GM12878 (cell line): ENCODE results near the gene ATXN1. TPM values are rescaled to one million over a fixed set of nuclear protein-coding genes. Genes with fewer than 3 reads are reported as not detected.

Source experiments
- ATAC-seq: fragments of 200-7000 bp; cut with Tn5 transposase; 3 replicates; pipeline ENCODE4 v1.9.1; 2020; ENCODE audit warnings: mild to moderate bottlenecking, moderate library complexity
- BruUV-seq: library from RNA; stranded (reverse); fragments of 400-500 nt; replicated peaks from 2 replicates; lab custom pipeline; 2021; lab: Mats Ljungman, UMichigan
- CTCF ChIA-PET: fragments of 300-600 bp; sonication (Branson Sonifier 250); formaldehyde crosslinking; extraction: SDS; loops from one replicate; lab custom pipeline; 2021; ENCODE audit warnings: inconsistent platforms; lab: Yijun Ruan, JAX
- POLR2A ChIA-PET: fragments of 350-600 bp; formaldehyde crosslinking; extraction: SDS; loops from one replicate; lab custom pipeline; 2021; ENCODE audit warnings: inconsistent platforms; lab: Charles Lee
- RAD21 ChIA-PET: fragments of 300-600 bp; sonication (Branson Sonifier 250); formaldehyde crosslinking; loops from one replicate; lab custom pipeline; 2023; ENCODE audit warnings: antibody characterized with exemption; ENCODE audit not compliant: unreplicated experiment; lab: Charles Lee
- SMC1A ChIA-PET: fragments of 300-600 bp; sonication (Branson Sonifier 250); formaldehyde crosslinking; loops from one replicate; lab custom pipeline; 2023; ENCODE audit not compliant: unreplicated experiment, uncharacterized antibody; lab: Charles Lee
- DNase-seq: peaks from one replicate; pipeline ENCODE4 v3.0.0-alpha.2; 2011; ENCODE audit warnings: low read depth, low spot score
- FAIRE-seq: peaks from 3 replicates; lab custom pipeline; 2011; peaks lifted over from hg19 to GRCh38; lab: Jason Lieb, UNC
- H2AFZ ChIP-seq: 2 replicates; pipeline ENCODE4 v1.6.0; 2011; ENCODE audit warnings: low read depth, low read length, control low read depth; ENCODE audit not compliant: control insufficient read depth
- H3K27ac ChIP-seq: 2 replicates; pipeline ENCODE4 v1.5.1; 2011; ENCODE audit warnings: control low read depth; ENCODE audit not compliant: control insufficient read depth, insufficient read depth
- H3K27me3 ChIP-seq, 2 experiments: replicated peaks in 1 of 2; 2 replicates each; pipeline versions ENCODE4 v1.6.0 to v1.6.1; 2011; ENCODE audit warnings: low read length in 1 of 2; ENCODE audit not compliant: control insufficient read depth in 2 of 2, insufficient read depth in 2 of 2
- H3K36me3 ChIP-seq, 2 experiments: 2 replicates each; pipeline ENCODE4 v1.5.1; 2011; ENCODE audit warnings: low read length in 1 of 2; ENCODE audit not compliant: control insufficient read depth in 2 of 2, insufficient read depth in 2 of 2
- H3K4me1 ChIP-seq: 2 replicates; pipeline ENCODE4 v1.6.1; 2011; ENCODE audit warnings: mild to moderate bottlenecking, low read length, moderate library complexity, mixed read lengths; ENCODE audit not compliant: control insufficient read depth, insufficient read depth
- H3K4me2 ChIP-seq: 2 replicates; pipeline ENCODE4 v1.6.0; 2011; ENCODE audit warnings: control low read depth; ENCODE audit not compliant: control insufficient read depth, insufficient read depth
- H3K4me3 ChIP-seq: fragments of 200-600 bp; sonication (generic); 2 replicates; pipeline ENCODE4 v1.5.1; 2016
- H3K79me2 ChIP-seq: 2 replicates; pipeline ENCODE4 v1.6.0; 2011; ENCODE audit warnings: low read length; ENCODE audit not compliant: control insufficient read depth, insufficient read depth
- H3K9ac ChIP-seq: 2 replicates; pipeline ENCODE4 v1.8.0; 2011; ENCODE audit warnings: low read length, control low read depth, mixed read lengths; ENCODE audit not compliant: control insufficient read depth, insufficient read depth
- H3K9me3 ChIP-seq: replicated peaks from 3 replicates; pipeline ENCODE4 v1.5.1; 2011; ENCODE audit warnings: mild to moderate bottlenecking, low read length; ENCODE audit not compliant: control insufficient read depth, insufficient read depth
- H4K20me1 ChIP-seq: 2 replicates; pipeline ENCODE4 v1.6.0; 2011; ENCODE audit not compliant: control insufficient read depth, insufficient read depth
- PRDM15 ChIP-seq: fragments of 450-650 bp; formaldehyde crosslinking; IDR thresholded peaks from 2 replicates; pipeline ENCODE4 v1.4.0; 2020; ENCODE audit warnings: mild to moderate bottlenecking, moderate library complexity
- USF2 ChIP-seq: IDR thresholded peaks from 2 replicates; pipeline ENCODE4 v1.6.1; 2011; ENCODE audit warnings: low read depth, low read length, improper control_type of control experiment, borderline replicate concordance
- ZBTB4 ChIP-seq: fragments of 450-650 bp; formaldehyde crosslinking; IDR thresholded peaks from 2 replicates; pipeline ENCODE4 v1.4.0; 2022; ENCODE audit warnings: mild to moderate bottlenecking, moderate library complexity
- ZBTB40 ChIP-seq: fragments of 450-650 bp; IDR thresholded peaks from 2 replicates; pipeline ENCODE4 v1.6.1; 2016; ENCODE audit warnings: mild to moderate bottlenecking, moderate library complexity, borderline replicate concordance
- ZNF384 ChIP-seq: IDR thresholded peaks from 2 replicates; pipeline ENCODE4 v1.6.1; 2012; ENCODE audit warnings: low read depth, mild to moderate bottlenecking, low read length, improper control_type of control experiment, borderline replicate concordance
- WGBS: methylation state at CpG from one replicate; pipeline ENCODE4 v1.1.6; 2016; ENCODE audit warnings: low lambda C conversion rate; ENCODE audit not compliant: insufficient replicate concordance, insufficient coverage; ENCODE audit errors: missing lambda C conversion rate; 5-methylcytosine and 5-hydroxymethylcytosine counted together
- in situ Hi-C: fragments of 300-500 bp; cut with MboI; formaldehyde crosslinking; loops from 9 replicates; pipeline ENCODE4 v1.14.3; 2018; ENCODE audit warnings: mixed read lengths
- intact Hi-C: fragments of 100-400 bp; cut with micrococcal nuclease; formaldehyde crosslinking; loops from one replicate; pipeline ENCODE4 v1.14.2; 2022; ENCODE audit not compliant: unreplicated experiment
- polyA plus RNA-seq, 11 experiments: library from polyadenylated mRNA; depleted of rRNA in 4 of 11; unstranded in 6 of 11; stranded (reverse) in 5 of 11; fragments of >200 nt; fragmentation: Nextera tagmentation in 4 of 11; fragmentation: Illumina TruSeq in 1 of 11; extraction: Ambion mirVana in 4 of 11; extraction: Trizol in 1 of 11; gene quantifications; 1 replicate in 1 of 11; 2 replicates in 10 of 11; pipeline versions ENCODE4 v1.2.1 to v1.2.3, GENCODE V29; 2011 to 2016; ENCODE audit warnings: inconsistent platforms in 2 of 11, missing spikeins in 2 of 11, low read depth in 1 of 11
- total RNA-seq, 4 experiments: library from RNA; depleted of rRNA in 3 of 4; stranded (reverse); fragments of >200 nt in 3 of 4; fragmentation: Illumina TruSeq in 1 of 4; extraction: Trizol in 1 of 4; gene quantifications; 2 replicates each; pipeline versions ENCODE4 v1.2.1 to v1.2.3, GENCODE V29; 2013 to 2021

ATXN1 gene
- total and polyA plus RNA-seq, 10 of the 15 experiments (the other 5 are each of a cell fraction or from before 2014, with no cell fraction given): 12.2 to 51.2 (median 20.5) TPM

GRCh38 chr6:16471222-16471909 is 289.9 kb downstream of the ATXN1 start:
- SMC1A ChIA-PET: interaction anchor here (0.7 to 19.6 kb wide), 24 partner anchors 10 to 298 kb away, joined by 3 to 388 read pairs (median 12); partner anchors contain the start of gene ATXN1
- CTCF ChIA-PET: interaction anchor here (0.7 to 9.9 kb wide), 24 partner anchors 10 to 300 kb away, joined by 3 to 155 read pairs (median 8); no protein-coding TSS in a partner anchor
- Histone ChIP-seq H3K79me2 (peaks cover 59% of the 10 kb centered on the region), H3K36me3 (peaks cover 0 to 9% of the 10 kb centered on the region in 2 experiments; a peak in 3 of 4 replicates), H3K27me3 (no peaks in the 10 kb centered on the region), H3K27ac (peak overlapping the region; percentile 90), H3K9me3 (peaks cover 4% of the 10 kb centered on the region; the same call in 2 of the 3 replicates), H2AFZ (peak overlapping the region; percentile 25; the same call in 1 of the 2 replicates), H4K20me1 (no peaks in the 10 kb centered on the region), H3K9ac (peak overlapping the region; percentile 74), H3K4me3 (0 out of 2 replicates have a peak overlapping the region, but pooled peaks have one; percentile 9), H3K4me1 (peaks cover 71% of the 10 kb centered on the region), H3K4me2 (peak overlapping the region; percentile 83)
- in situ Hi-C loops (loop anchor here (5.0 kb wide), 2 partner anchors 49 to 121 kb away; no protein-coding TSS in a partner anchor), intact Hi-C loops (loop anchor here (1.0 to 5.0 kb wide), 6 partner anchors 33 to 291 kb away; partner anchors contain the start of gene ATXN1)
- RAD21 ChIA-PET: interaction anchor here (0.5 to 14.4 kb wide), 38 partner anchors 9 to 292 kb away, joined by 3 to 215 read pairs (median 4); partner anchors contain the start of gene ATXN1
- BruUV-seq: no TSS peak
- ATAC-seq: peak; percentile 71
- WGBS: 17% methylated on average over 8 of the region's 8 CpGs
- DNase-seq: peak; percentile 76
- no peak for FAIRE-seq
- POLR2A ChIA-PET: interaction anchor here (0.6 to 13.5 kb wide), 18 partner anchors 8 to 290 kb away, joined by 3 to 256 read pairs (median 6); partner anchors contain the start of gene ATXN1
- no peak for TF ChIP-seq ZNF384
- TF ChIP-seq ZBTB4: no peak
- peak; percentile 4; the same call in 1 of the 2 replicates for TF ChIP-seq USF2
- no peak for TF ChIP-seq ZBTB40
- TF ChIP-seq PRDM15 (CRISPR knock-in tag): no peak
